Endothelial cell of umbilical vein (primary cell): Measurements from ENCODE around the gene LIX1. TPM values are rescaled to one million over a fixed set of nuclear protein-coding genes. Genes with fewer than 3 reads are reported as not detected.

Source experiments
- BruUV-seq: library from RNA; stranded (reverse); fragments of 400-500 nt; replicated peaks from 2 replicates; lab custom pipeline; 2021; lab: Mats Ljungman, UMichigan
- CTCF ChIA-PET: fragments of 300-600, 350-600 bp; sonication (Branson Sonifier 250); formaldehyde crosslinking; loops from one replicate; lab custom pipeline; 2021; ENCODE audit warnings: antibody characterized with exemption, inconsistent platforms; lab: Charles Lee
- POLR2A ChIA-PET: fragments of 300-600, 350-600 bp; sonication (Branson Sonifier 250); formaldehyde crosslinking; loops from one replicate; lab custom pipeline; 2021; ENCODE audit warnings: antibody characterized with exemption, inconsistent platforms; lab: Charles Lee
- DNase-seq: peaks from one replicate; pipeline ENCODE4 v3.0.0-alpha.2; 2011; ENCODE audit warnings: low read depth, low spot score
- FAIRE-seq: peaks from 2 replicates; lab custom pipeline; 2011; peaks lifted over from hg19 to GRCh38; lab: Jason Lieb, UNC
- H2AFZ ChIP-seq: 2 replicates; pipeline ENCODE4 v1.6.0; 2012; ENCODE audit warnings: low read depth, low read length, control low read depth, inconsistent platforms
- H3K27ac ChIP-seq: 2 replicates; pipeline ENCODE4 v1.5.1; 2011; ENCODE audit warnings: low read depth, mild to moderate bottlenecking, control low read depth, low read length, moderate library complexity; ENCODE audit not compliant: insufficient read depth
- H3K27me3 ChIP-seq, 2 experiments: 2 replicates each; pipeline versions ENCODE4 v1.6.0 to v1.6.1; 2011; ENCODE audit warnings: low read length in 2 of 2, mixed read lengths in 1 of 2; ENCODE audit not compliant: control insufficient read depth in 2 of 2, insufficient read depth in 2 of 2
- H3K36me3 ChIP-seq, 2 experiments: 2 replicates in 1 of 2; 3 replicates in 1 of 2; pipeline ENCODE4 v1.5.1; 2011; ENCODE audit warnings: low read length in 2 of 2, mild to moderate bottlenecking in 1 of 2, moderate library complexity in 1 of 2; ENCODE audit not compliant: control insufficient read depth in 2 of 2, insufficient read depth in 2 of 2; ENCODE audit errors: extremely low read depth in 1 of 2
- H3K4me1 ChIP-seq: 3 replicates; pipeline ENCODE4 v1.5.1; 2011; ENCODE audit warnings: mild to moderate bottlenecking, low read length; ENCODE audit not compliant: control insufficient read depth, insufficient read depth; ENCODE audit errors: extremely low read depth
- H3K4me2 ChIP-seq: 2 replicates; pipeline ENCODE4 v1.6.1; 2011; ENCODE audit warnings: low read length, control low read depth, mixed read lengths; ENCODE audit not compliant: insufficient read depth
- H3K4me3 ChIP-seq, 3 experiments: fragments of 200-600 bp in 1 of 3; sonication (generic), shearing (Covaris generic) in 1 of 3; replicated peaks in 1 of 3; 2 replicates each; pipeline ENCODE4 v1.5.1; 2011 to 2016; ENCODE audit warnings: control low read depth in 3 of 3, low read length in 3 of 3, mild to moderate bottlenecking in 2 of 3, inconsistent platforms in 1 of 3, low read depth in 1 of 3, moderate library complexity in 1 of 3; ENCODE audit not compliant: insufficient read depth in 1 of 3
- H3K79me2 ChIP-seq: 2 replicates; pipeline ENCODE4 v1.6.0; 2012; ENCODE audit warnings: low read length, inconsistent platforms; ENCODE audit not compliant: control insufficient read depth, insufficient read depth
- H3K9ac ChIP-seq: replicated peaks from 2 replicates; pipeline ENCODE3; 2011; ENCODE audit warnings: low read length, control low read depth; ENCODE audit not compliant: insufficient read depth; ENCODE audit errors: extremely low read depth
- H3K9me1 ChIP-seq: replicated peaks from 3 replicates; pipeline ENCODE4 v1.6.0; 2011; ENCODE audit warnings: mild to moderate bottlenecking, low read length; ENCODE audit not compliant: control insufficient read depth, insufficient read depth; ENCODE audit errors: extremely low read depth
- H3K9me3 ChIP-seq: replicated peaks from 2 replicates; pipeline ENCODE4 v1.5.1; 2012; ENCODE audit warnings: low read length, inconsistent platforms; ENCODE audit not compliant: control insufficient read depth, insufficient read depth
- H4K20me1 ChIP-seq: replicated peaks from 2 replicates; pipeline ENCODE3; 2011; ENCODE audit warnings: mild to moderate bottlenecking, low read length; ENCODE audit not compliant: control insufficient read depth, insufficient read depth; ENCODE audit errors: extremely low read depth
- CTCF ChIP-seq, 2 donors: IDR thresholded peaks; 1 replicate in 1 of 2; 2 replicates in 1 of 2; pipeline ENCODE4 v1.5.1; 2011; ENCODE audit warnings: low read length in 2 of 2, mild to moderate bottlenecking in 2 of 2, moderate library complexity in 2 of 2, control low read depth in 1 of 2, inconsistent platforms in 1 of 2, low read depth in 1 of 2; ENCODE audit not compliant: insufficient read depth in 1 of 2; ENCODE audit errors: extremely low read depth in 1 of 2
- EZH2 ChIP-seq: IDR thresholded peaks from 2 replicates; pipeline ENCODE4 v1.6.1; 2012; ENCODE audit warnings: borderline replicate concordance, low read depth, mild to moderate bottlenecking, moderate library complexity, low read length, inconsistent platforms; ENCODE audit not compliant: severe bottlenecking
- FOS ChIP-seq: IDR thresholded peaks from 2 replicates; pipeline ENCODE4 v1.6.1; 2011; ENCODE audit warnings: mild to moderate bottlenecking, low read length, moderate library complexity, borderline replicate concordance; ENCODE audit not compliant: insufficient read depth
- GATA2 ChIP-seq: IDR thresholded peaks from 2 replicates; pipeline ENCODE4 v1.7.0; 2011; ENCODE audit warnings: low read depth, mild to moderate bottlenecking, moderate library complexity, mixed read lengths, low read length; ENCODE audit not compliant: insufficient read length, insufficient read depth
- JUN ChIP-seq: IDR thresholded peaks from 2 replicates; pipeline ENCODE4 v1.6.1; 2011; ENCODE audit warnings: borderline replicate concordance, low read depth; ENCODE audit not compliant: insufficient read length, insufficient read depth
- MAX ChIP-seq: IDR thresholded peaks from 2 replicates; pipeline ENCODE4 v1.6.1; 2011; ENCODE audit not compliant: insufficient read depth, insufficient read length
- MYC ChIP-seq: IDR thresholded peaks from one replicate; pipeline ENCODE4 v1.6.1; 2011; ENCODE audit warnings: mild to moderate bottlenecking, low read depth, low read length
- POLR2A ChIP-seq: IDR thresholded peaks from 2 replicates; pipeline ENCODE4 v1.6.1; 2012; ENCODE audit warnings: low read depth, mild to moderate bottlenecking, control low read depth, low read length
- POLR2AphosphoS5 ChIP-seq: IDR thresholded peaks from 2 replicates; pipeline ENCODE4 v1.6.1; 2012; ENCODE audit warnings: low read depth, mild to moderate bottlenecking, control low read depth, low read length, moderate library complexity; ENCODE audit not compliant: insufficient read depth
- dilution Hi-C: fragments of 300-500 bp; cut with MboI; formaldehyde crosslinking; loops from one replicate; pipeline ENCODE4 v1.15.0; 2019; ENCODE audit warnings: low sequenced_read_pairs; ENCODE audit not compliant: extremely low pct_ligation_motif_present
- intact Hi-C: fragments of 100-400 bp; cut with micrococcal nuclease; formaldehyde crosslinking; loops from one replicate; pipeline ENCODE4 v1.10.0; 2022
- polyA plus RNA-seq, 4 experiments: library from polyadenylated mRNA; depleted of rRNA in 3 of 4; stranded (reverse) in 3 of 4; unstranded in 1 of 4; fragments of >200 nt; gene quantifications; 2 replicates each; pipeline versions ENCODE4 v1.2.1 to v1.2.3, GENCODE V29; 2011 to 2012; ENCODE audit warnings: missing spikeins in 1 of 4
- total RNA-seq: library from RNA; stranded (reverse); gene quantifications from 2 replicates; pipeline ENCODE4 v1.2.3, GENCODE V29; 2021

LIX1 gene
- total and polyA plus RNA-seq, 2 donors (not counting 3 experiments of a cell fraction or from before 2014, with no cell fraction given): not detected

- Histone ChIP-seq H3K36me3 (no peaks in the 10 kb centered on the region), H4K20me1 (no peaks in the 10 kb centered on the region), H3K9me3 (no peaks in the 10 kb centered on the region), H3K27me3 (peaks cover 3 to 5% of the 10 kb centered on the region in 2 experiments), H3K27ac (no peak overlapping the region), H3K4me1 (no peaks in the 10 kb centered on the region), H3K9me1 (no peaks in the 10 kb centered on the region), H2AFZ (no peak overlapping the region), H3K79me2 (no peaks in the 10 kb centered on the region), H3K4me3 (no peak overlapping the region), H3K9ac (no peak overlapping the region), H3K4me2 (no peak overlapping the region)
- no TSS peak for BruUV-seq
- FAIRE-seq: no peak
- CTCF ChIA-PET: no interaction called here
- intact Hi-C loops: no loop called here
- dilution Hi-C loops: no loop called here
- DNase-seq: no peak
- no peak for TF ChIP-seq POLR2AphosphoS5
- TF ChIP-seq EZH2: no peak
- TF ChIP-seq POLR2A: no peak
- no peak for TF ChIP-seq JUN
- no peak for TF ChIP-seq CTCF (IDR thresholded peaks at IDR 0.05; ENCODE audit: extremely low read depth in 1 of 2, insufficient read depth in 1 of 2, low read depth in 1 of 2, low read length in 2 of 2)
- TF ChIP-seq MAX: no peak
- TF ChIP-seq FOS: no peak
- TF ChIP-seq GATA2: no peak
- no peak for TF ChIP-seq MYC
- POLR2A ChIA-PET: no interaction called here
Observed at GRCh38 chr5:97071101-97071500, 71.3 kb downstream of the LIX1 start.
